ENCODE results near the gene KCNQ2.

KCNQ2 gene

GRCh38 chr20:63413963-63414684, 58.3 kb downstream of the KCNQ2 start:
- TF ChIP-seq EZH2phosphoT487 (conservative IDR thresholded peaks at IDR 0.05; ENCODE audit: low read length), result 0 out of 2 replicates have a peak, but pooled peaks have one; percentile 77
- no peak for TF ChIP-seq CTCF (IDR thresholded peaks at IDR 0.05; ENCODE audit: insufficient read depth, low read length, poor library complexity, severe bottlenecking)
- no peaks in the 10 kb centered on the region for H4K20me1 ChIP-seq (ENCODE audit: low read depth, low read length)

GRCh38 chr20:63413323-63413722, 59.1 kb downstream of the KCNQ2 start:
- Histone ChIP-seq H3K27ac (ENCODE audit: low read depth, low read length) (no peak overlapping the region), H4K20me1 (ENCODE audit: low read depth, low read length) (no peaks in the 10 kb centered on the region), H2AFZ (ENCODE audit: low read depth, low read length, severe bottlenecking) (no peak overlapping the region), H3K9me3 (ENCODE audit: insufficient read depth, low read length) (no peaks in the 10 kb centered on the region), H3K27me3 (ENCODE audit: low read length) (no peaks in the 10 kb centered on the region), H3K9ac (ENCODE audit: low read length) (no peak overlapping the region), H3K79me2 (ENCODE audit: insufficient read depth, low read length) (no peaks in the 10 kb centered on the region), H3K4me3 (ENCODE audit: insufficient read depth, low read length, poor library complexity, severe bottlenecking) (no peak overlapping the region), H3K4me2 (ENCODE audit: low read depth, low read length, poor library complexity, severe bottlenecking) (no peak overlapping the region), H3F3A (ENCODE audit: insufficient read depth) (no peaks in the 10 kb centered on the region), H3K36me3 (ENCODE audit: low read length) (no peaks in the 10 kb centered on the region), H3K9me2 (replicated peaks; ENCODE audit: insufficient read depth, low read length) (no peaks in the 10 kb centered on the region)
- no peak for TF ChIP-seq CTCF (IDR thresholded peaks at IDR 0.05; ENCODE audit: insufficient read depth, low read length, poor library complexity, severe bottlenecking)
- no peak for TF ChIP-seq EZH2phosphoT487 (conservative IDR thresholded peaks at IDR 0.05; ENCODE audit: low read length)

More at GRCh38 chr20:63413963-63414684, 58.3 kb downstream of the KCNQ2 start:
- Histone ChIP-seq H3K27ac (ENCODE audit: low read depth, low read length) (no peak overlapping the region), H3K9ac (ENCODE audit: low read length) (no peak overlapping the region), H3K4me3 (ENCODE audit: insufficient read depth, low read length, poor library complexity, severe bottlenecking) (no peak overlapping the region), H3K9me2 (replicated peaks; ENCODE audit: insufficient read depth, low read length) (no peaks in the 10 kb centered on the region), H3K4me2 (ENCODE audit: low read depth, low read length, poor library complexity, severe bottlenecking) (no peak overlapping the region), H3F3A (ENCODE audit: insufficient read depth) (no peaks in the 10 kb centered on the region), H3K36me3 (ENCODE audit: low read length) (no peaks in the 10 kb centered on the region), H3K27me3 (ENCODE audit: low read length) (no peaks in the 10 kb centered on the region), H2AFZ (ENCODE audit: low read depth, low read length, severe bottlenecking) (no peak overlapping the region), H3K9me3 (ENCODE audit: insufficient read depth, low read length) (no peaks in the 10 kb centered on the region), H3K79me2 (ENCODE audit: insufficient read depth, low read length) (no peaks in the 10 kb centered on the region)

GRCh38 chr20:63412889-63413288, 59.6 kb downstream of the KCNQ2 start:
- H3K4me2 ChIP-seq (ENCODE audit: low read depth, low read length, poor library complexity, severe bottlenecking), result no peak overlapping the region
- H3K9ac ChIP-seq (ENCODE audit: low read length), result no peak overlapping the region
- H3K79me2 ChIP-seq (ENCODE audit: insufficient read depth, low read length), result no peaks in the 10 kb centered on the region
- H3K27me3 ChIP-seq (ENCODE audit: low read length), result no peaks in the 10 kb centered on the region
- H3K27ac ChIP-seq (ENCODE audit: low read depth, low read length), result no peak overlapping the region
- H2AFZ ChIP-seq (ENCODE audit: low read depth, low read length, severe bottlenecking), result no peak overlapping the region
- H3K9me3 ChIP-seq (ENCODE audit: insufficient read depth, low read length), result no peaks in the 10 kb centered on the region
- H3F3A ChIP-seq (ENCODE audit: insufficient read depth), result no peaks in the 10 kb centered on the region
- no peaks in the 10 kb centered on the region for H4K20me1 ChIP-seq (ENCODE audit: low read depth, low read length)
- TF ChIP-seq EZH2phosphoT487 (conservative IDR thresholded peaks at IDR 0.05; ENCODE audit: low read length) (no peak), CTCF (IDR thresholded peaks at IDR 0.05; ENCODE audit: insufficient read depth, low read length, poor library complexity, severe bottlenecking) (no peak)
- no peaks in the 10 kb centered on the region for H3K36me3 ChIP-seq (ENCODE audit: low read length)
- H3K9me2 ChIP-seq (replicated peaks; ENCODE audit: insufficient read depth, low read length), result no peaks in the 10 kb centered on the region
- H3K4me3 ChIP-seq (ENCODE audit: insufficient read depth, low read length, poor library complexity, severe bottlenecking), result no peak overlapping the region

Measured in SU-DHL-6 (cell line).